ENCODE measurements around the gene MACO1.
A peak's percentile ranks its signal among the peaks of the same experiment; 100 is the strongest.
"Not testable (repeated sequence)": the region's sequence is repeated elsewhere in the genome, so short reads cannot be mapped to it uniquely, and the experiment has no call there.

Gene MACO1

GRCh38 chr1:25430073-25430966 is at the start of gene MACO1:
Gene MACO1 (plus strand): TSS chr1:25430897. CDS start chr1:25431099, 202 bp downstream.
- POLR2A ChIA-PET: interaction anchor here (0.6 to 1.0 kb wide), 4 partner anchors 20 to 183 kb away, joined by 3 to 5 read pairs (median 4); partner anchors contain the start of gene RSRP1
- peak; percentile 69 for DNase-seq (ENCODE audit: low read depth, low spot score)

GRCh38 chr1:25382543-25382942 is 48.2 kb upstream of the MACO1 start:
- DNase-seq (ENCODE audit: low read depth, low spot score); CTCF ChIA-PET; POLR2A ChIA-PET; H3K4me3 ChIP-seq (ENCODE audit: low read depth, low read length): not testable (repeated sequence)

More at GRCh38 chr1:25430073-25430966, at the start of gene MACO1:
- CTCF ChIA-PET: interaction anchor here (1.1 to 2.3 kb wide), 4 partner anchors 12 to 90 kb away, joined by 3 to 8 read pairs (median 4); no protein-coding TSS in a partner anchor
- H3K4me3 ChIP-seq (ENCODE audit: low read depth, low read length): peak within 1 kb of the TSS; percentile 88
- no peak for TF ChIP-seq CTCF (IDR thresholded peaks at IDR 0.05; ENCODE audit: insufficient read depth, low read length, missing control alignments)

- POLR2A ChIA-PET, CTCF ChIA-PET: not testable (repeated sequence)
These were observed 47.6 kb upstream of the MACO1 start for GRCh38 chr1:25383090-25383489.

GRCh38 chr1:25383875-25384274 is 46.8 kb upstream of the MACO1 start:
- CTCF ChIA-PET; DNase-seq (ENCODE audit: low read depth, low spot score); H3K4me3 ChIP-seq (ENCODE audit: low read depth, low read length); POLR2A ChIA-PET: not testable (repeated sequence)

More at GRCh38 chr1:25383090-25383489, 47.6 kb upstream of the MACO1 start:
- not testable (repeated sequence) for H3K4me3 ChIP-seq (ENCODE audit: low read depth, low read length)
- peak; percentile 62 for DNase-seq (ENCODE audit: low read depth, low spot score)

- H3K4me3 ChIP-seq (ENCODE audit: low read depth, low read length); POLR2A ChIA-PET; DNase-seq (ENCODE audit: low read depth, low spot score): not testable (repeated sequence)
- CTCF ChIA-PET: interaction anchor here (1.2 kb wide), 1 partner anchor 10 kb away, joined by 3 read pairs; no protein-coding TSS in a partner anchor
These were observed 43.6 kb upstream of the MACO1 start for GRCh38 chr1:25387096-25387495.

- DNase-seq (ENCODE audit: low read depth, low spot score); POLR2A ChIA-PET; H3K4me3 ChIP-seq (ENCODE audit: low read depth, low read length); CTCF ChIA-PET: not testable (repeated sequence)
These were observed 42.0 kb upstream of the MACO1 start for GRCh38 chr1:25388691-25389090.

GRCh38 chr1:25389721-25390120 is 41.0 kb upstream of the MACO1 start:
- DNase-seq (ENCODE audit: low read depth, low spot score); CTCF ChIA-PET; POLR2A ChIA-PET; H3K4me3 ChIP-seq (ENCODE audit: low read depth, low read length): not testable (repeated sequence)

GRCh38 chr1:25392841-25393240 is 37.9 kb upstream of the MACO1 start:
- H3K4me3 ChIP-seq (ENCODE audit: low read depth, low read length): no peak overlapping the region
- ChIA-PET POLR2A (no interaction called here), CTCF (no interaction called here)
- no peak for TF ChIP-seq CTCF (IDR thresholded peaks at IDR 0.05; ENCODE audit: insufficient read depth, low read length, missing control alignments)
- no peak for DNase-seq (ENCODE audit: low read depth, low spot score)

GRCh38 chr1:25397549-25397948 is 33.1 kb upstream of the MACO1 start:
- CTCF ChIA-PET: interaction anchor here (0.6 kb wide), 1 partner anchor 11 kb away, joined by 3 read pairs; no protein-coding TSS in a partner anchor
- DNase-seq (ENCODE audit: low read depth, low spot score); POLR2A ChIA-PET; H3K4me3 ChIP-seq (ENCODE audit: low read depth, low read length): not testable (repeated sequence)

GRCh38 chr1:25398079-25398478 is 32.6 kb upstream of the MACO1 start:
- CTCF ChIA-PET; POLR2A ChIA-PET; H3K4me3 ChIP-seq (ENCODE audit: low read depth, low read length); DNase-seq (ENCODE audit: low read depth, low spot score): not testable (repeated sequence)

Data from AG04449 (cell line).